Adrenal gland (tissue), 12 donors: ENCODE measurements around the gene CERK. TPM values are rescaled to one million over a fixed set of nuclear protein-coding genes. Genes with fewer than 3 reads are reported as not detected.
"Not testable (repeated sequence)": the region's sequence is repeated elsewhere in the genome, so short reads cannot be mapped to it uniquely, and the experiment has no call there.

Experiments used
- DNase-seq, 7 donors: peaks; one replicate each; pipeline ENCODE4 v3.0.0-alpha.2; 2019 to 2020
- H3K27ac ChIP-seq, 5 donors: fragments of 200-600 bp; sonication (generic) in 4 of 5; 1 replicate in 3 of 5; 2 replicates in 2 of 5; pipeline versions ENCODE4 v1.5.1 to v1.8.0; 2016 to 2020; ENCODE audit warnings: mild to moderate bottlenecking in 1 of 5
- H3K27me3 ChIP-seq: fragments of 200-600 bp; 2 replicates; pipeline ENCODE4 v1.8.0; 2021
- H3K36me3 ChIP-seq, 2 donors: fragments of 200-600 bp; replicated peaks in 1 of 2; 1 replicate in 1 of 2; 2 replicates in 1 of 2; pipeline versions ENCODE4 v1.5.1 to v1.8.0; 2018 to 2022
- H3K4me1 ChIP-seq, 2 donors: fragments of 200-600 bp; replicated peaks in 1 of 2; 1 replicate in 1 of 2; 2 replicates in 1 of 2; pipeline versions ENCODE4 v1.5.1 to v1.8.0; 2018 to 2021
- H3K4me3 ChIP-seq, 4 donors: fragments of 200-600 bp; sonication (generic) in 3 of 4; one replicate each; pipeline ENCODE4 v1.5.1; 2016 to 2018
- H3K9me3 ChIP-seq, 3 donors: fragments of 200-600 bp; sonication (generic) in 1 of 3; replicated peaks in 1 of 3; 1 replicate in 2 of 3; 2 replicates in 1 of 3; pipeline versions ENCODE4 v1.5.1 to v1.8.0; 2016 to 2021
- POLR2A ChIP-seq, 2 donors: fragments of 450-650 bp; IDR thresholded peaks; one replicate each; pipeline ENCODE4 v1.6.1; 2017; ENCODE audit warnings: antibody characterized with exemption in 2 of 2, mild to moderate bottlenecking in 2 of 2, moderate library complexity in 1 of 2
- WGBS, 4 donors: extraction: QIAGEN DNeasy Blood & Tissue Kit in 2 of 4; methylation state at CpG; one replicate each; pipeline versions ENCODE4 v1.1.5 to v1.1.7; 2013 to 2017; 5-methylcytosine and 5-hydroxymethylcytosine counted together
- intact Hi-C, 2 donors: fragments of 100-400 bp; cut with DNase I; formaldehyde crosslinking; loops; one replicate each; pipeline versions ENCODE4 v1.14.1 to v1.15.0; 2022 to 2023
- polyA plus RNA-seq, 3 donors: library from polyadenylated mRNA; stranded (reverse); fragments of 200-250 nt in 2 of 3; fragments of 350-450 nt in 1 of 3; fragmentation: Illumina TruSeq in 1 of 3; extraction: RNeasy Lipid Tissue Mini Kit (QIAGEN cat#74804) in 1 of 3; gene quantifications; one replicate each; pipeline ENCODE4 v1.2.3, GENCODE V29; 2013 to 2014
- total RNA-seq, 9 donors: library from RNA; depleted of rRNA in 4 of 9; stranded (reverse); fragments of >200 nt in 4 of 9; fragments of 120-200 nt in 1 of 9; fragmentation: NEBNext Ultra II Directional in 1 of 9; extraction: Animal tissue kit (Norgen Biotek cat#: 25700) in 1 of 9; gene quantifications; one replicate each; pipeline versions ENCODE4 v1.1.0 to v1.2.4, GENCODE V29; 2013 to 2023
- TF ChIP-seq, protein P1 (sequence below), 6 experiments: fragments of 450-650 bp in 4 of 6; fragments of 200-600 bp in 2 of 6; sonication (generic) in 1 of 6; IDR thresholded peaks; 1 replicate in 5 of 6; 2 replicates in 1 of 6; pipeline versions ENCODE4 v1.5.1 to v1.8.0; 2016 to 2021; ENCODE audit warnings: antibody characterized with exemption in 6 of 6, mild to moderate bottlenecking in 2 of 6, moderate library complexity in 1 of 6
- donor health status: healthy with polysubstance abuse.
- donor health status: Bipolar disorder and iron deficiency.
- donor health status: DM: yes; HTN: yes; CAD: no.
- donor health status: DM: no; HTN: no; CAD: no.
- donor health status: DM: no; HTN: no; CAD: no.
- donor health status: DM: yes; HTN: yes; CAD: no.

CERK gene
- total and polyA plus RNA-seq, 12 donors: 18.6 to 92.1 (median 41.5) TPM

DNA sequence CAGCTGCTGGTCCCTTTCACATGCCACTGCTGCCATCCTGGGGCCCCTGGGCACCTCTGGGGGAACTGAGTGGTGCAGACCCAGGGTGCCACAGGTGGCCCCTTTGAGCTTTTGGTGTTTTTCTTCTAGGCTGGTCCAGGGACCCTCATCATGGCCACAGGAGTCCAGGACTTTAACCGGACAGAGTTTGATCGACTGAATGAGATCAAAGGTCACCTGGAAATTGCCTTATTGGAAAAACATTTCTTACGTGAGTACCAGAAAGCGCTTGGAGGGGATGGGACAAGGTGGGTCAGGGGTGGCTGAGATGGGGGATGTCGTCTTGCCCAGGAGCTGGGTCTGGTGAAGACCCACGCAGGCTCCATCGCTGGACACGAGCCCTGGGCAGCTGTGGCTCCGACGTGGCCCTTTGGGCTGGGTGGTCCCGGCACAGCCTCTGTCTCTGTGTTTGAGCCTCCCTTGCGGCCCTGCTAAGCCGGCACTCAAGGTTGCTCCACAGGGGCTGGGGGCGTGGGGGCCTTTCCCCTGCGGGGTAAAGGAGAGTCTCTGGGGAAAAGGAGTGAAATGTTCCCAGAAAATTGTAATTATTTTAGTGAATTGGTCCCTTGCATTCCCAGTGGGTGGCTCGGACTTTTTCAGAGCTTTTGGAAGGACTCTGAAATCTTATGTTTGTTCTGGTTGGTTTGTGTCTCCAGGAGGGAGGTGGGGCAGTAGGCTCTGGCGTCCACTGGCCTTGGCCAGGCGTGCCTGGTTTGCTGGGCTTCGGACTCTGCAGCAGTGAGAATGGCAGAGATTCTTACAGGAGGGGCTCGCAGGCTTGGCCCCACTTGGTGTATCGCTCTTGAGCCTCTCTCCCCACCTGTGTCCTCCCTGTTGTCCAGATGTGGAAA, 100.1 kb downstream of the CERK start:
- H3K4me1 ChIP-seq: peaks cover 7 to 21% of the 10 kb centered on the region in 2 donors
- H3K4me3 ChIP-seq: no peak overlapping the region
- peak overlapping the region in 4 of 5 donors; percentile 13 to 84 (median 50) for H3K27ac ChIP-seq
- no peaks in the 10 kb centered on the region for H3K36me3 ChIP-seq
- WGBS, 4 donors: 78 to 85% (median 81%) methylated on average over 12 to 21 of the region's 21 CpGs
- TF ChIP-seq POLR2A (IDR thresholded peaks at IDR 0.05): no peak
- TF ChIP-seq, protein P1, sequence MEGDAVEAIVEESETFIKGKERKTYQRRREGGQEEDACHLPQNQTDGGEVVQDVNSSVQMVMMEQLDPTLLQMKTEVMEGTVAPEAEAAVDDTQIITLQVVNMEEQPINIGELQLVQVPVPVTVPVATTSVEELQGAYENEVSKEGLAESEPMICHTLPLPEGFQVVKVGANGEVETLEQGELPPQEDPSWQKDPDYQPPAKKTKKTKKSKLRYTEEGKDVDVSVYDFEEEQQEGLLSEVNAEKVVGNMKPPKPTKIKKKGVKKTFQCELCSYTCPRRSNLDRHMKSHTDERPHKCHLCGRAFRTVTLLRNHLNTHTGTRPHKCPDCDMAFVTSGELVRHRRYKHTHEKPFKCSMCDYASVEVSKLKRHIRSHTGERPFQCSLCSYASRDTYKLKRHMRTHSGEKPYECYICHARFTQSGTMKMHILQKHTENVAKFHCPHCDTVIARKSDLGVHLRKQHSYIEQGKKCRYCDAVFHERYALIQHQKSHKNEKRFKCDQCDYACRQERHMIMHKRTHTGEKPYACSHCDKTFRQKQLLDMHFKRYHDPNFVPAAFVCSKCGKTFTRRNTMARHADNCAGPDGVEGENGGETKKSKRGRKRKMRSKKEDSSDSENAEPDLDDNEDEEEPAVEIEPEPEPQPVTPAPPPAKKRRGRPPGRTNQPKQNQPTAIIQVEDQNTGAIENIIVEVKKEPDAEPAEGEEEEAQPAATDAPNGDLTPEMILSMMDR (IDR thresholded peaks at IDR 0.05): no peak
- intact Hi-C loops: no loop called here
- no peaks in the 10 kb centered on the region for H3K9me3 ChIP-seq
- no peaks in the 10 kb centered on the region for H3K27me3 ChIP-seq
- DNase-seq: peak in 3 of 7 donors; percentile 48 to 82 (median 60)

DNA sequence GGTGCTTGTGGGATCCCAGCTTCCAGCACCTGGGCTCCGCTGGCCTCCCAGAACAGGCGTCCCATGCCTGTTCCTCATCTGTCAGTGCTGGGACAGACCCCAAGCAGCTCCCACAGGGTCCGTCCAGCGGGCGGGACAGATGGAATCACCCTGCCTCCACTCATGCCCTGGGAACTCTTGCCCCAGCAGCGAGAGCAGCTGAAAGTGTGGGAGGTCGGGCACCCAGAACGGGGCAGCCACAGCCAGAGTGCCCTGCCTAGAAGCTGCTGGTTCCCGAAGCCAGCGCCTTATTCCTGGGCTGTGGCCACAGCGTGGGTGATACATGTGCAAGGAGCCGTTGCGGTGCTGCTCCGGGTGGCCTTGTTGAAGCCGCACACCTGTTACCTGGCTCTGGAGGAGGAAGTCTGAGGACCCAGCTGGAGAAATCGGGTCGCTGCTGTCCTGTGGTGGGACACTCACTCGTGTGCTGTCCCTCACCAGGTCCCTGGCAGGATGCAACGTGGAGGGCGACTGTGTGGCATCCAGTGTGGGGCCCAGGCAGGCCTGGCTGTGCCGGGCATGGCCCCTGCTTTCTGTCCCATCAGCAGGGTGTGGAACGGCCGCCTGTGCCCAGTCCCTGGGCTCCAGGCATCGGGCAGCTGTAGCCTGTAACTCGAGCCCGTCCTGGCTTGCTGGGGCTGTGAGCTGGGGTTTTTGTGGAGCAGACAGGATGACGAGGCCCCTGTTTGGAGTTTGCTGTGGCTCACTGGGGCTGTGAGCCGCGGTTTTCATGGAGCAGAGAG, 101.6 kb downstream of the CERK start:
- no peak for DNase-seq
- Histone ChIP-seq H3K36me3 (no peaks in the 10 kb centered on the region), H3K9me3 (no peaks in the 10 kb centered on the region), H3K27me3 (no peaks in the 10 kb centered on the region), H3K27ac (peak overlapping the region in 2 of 5 donors; percentile 21 to 58), H3K4me3 (no peak overlapping the region), H3K4me1 (peaks cover 7 to 21% of the 10 kb centered on the region in 2 donors)
- intact Hi-C loops: no loop called here
- WGBS, 4 donors: 77 to 94% (median 90%) methylated on average over 12 to 29 of the region's 29 CpGs
- TF ChIP-seq, protein P1 (IDR thresholded peaks at IDR 0.05): no peak
- no peak for TF ChIP-seq POLR2A (IDR thresholded peaks at IDR 0.05)

DNA sequence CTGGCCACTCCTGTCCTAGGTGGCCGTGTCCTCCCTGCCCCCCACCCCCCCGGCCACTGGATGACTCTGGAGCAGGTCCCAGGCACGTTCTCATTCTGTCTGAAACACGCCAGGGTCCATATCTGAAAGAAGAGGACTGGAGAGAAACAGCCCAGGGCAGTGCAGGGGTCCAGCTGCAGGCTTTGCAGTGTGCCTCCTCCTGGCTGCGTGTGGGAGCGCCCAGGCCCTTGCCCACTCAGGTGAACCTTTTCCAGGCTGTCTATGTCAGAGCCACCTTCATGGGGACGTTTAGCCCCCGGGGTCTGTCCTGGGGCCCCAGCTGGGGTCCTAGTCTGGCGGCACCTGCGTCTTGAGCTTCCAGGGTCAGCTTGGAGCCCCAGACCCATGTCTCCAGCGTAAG, 102.3 kb downstream of the CERK start:
- Histone ChIP-seq H3K36me3 (no peaks in the 10 kb centered on the region), H3K4me1 (peaks cover 7 to 21% of the 10 kb centered on the region in 2 donors), H3K27me3 (no peaks in the 10 kb centered on the region), H3K9me3 (no peaks in the 10 kb centered on the region), H3K27ac (peak overlapping the region in 2 of 5 donors; percentile 21 to 58), H3K4me3 (no peak overlapping the region)
- intact Hi-C loops: no loop called here
- WGBS, 4 donors: 69 to 90% (median 77%) methylated on average over 2 to 11 of the region's 11 CpGs
- no peak for TF ChIP-seq POLR2A (IDR thresholded peaks at IDR 0.05)
- TF ChIP-seq, protein P1 (IDR thresholded peaks at IDR 0.05): no peak
- DNase-seq: no peak

DNA sequence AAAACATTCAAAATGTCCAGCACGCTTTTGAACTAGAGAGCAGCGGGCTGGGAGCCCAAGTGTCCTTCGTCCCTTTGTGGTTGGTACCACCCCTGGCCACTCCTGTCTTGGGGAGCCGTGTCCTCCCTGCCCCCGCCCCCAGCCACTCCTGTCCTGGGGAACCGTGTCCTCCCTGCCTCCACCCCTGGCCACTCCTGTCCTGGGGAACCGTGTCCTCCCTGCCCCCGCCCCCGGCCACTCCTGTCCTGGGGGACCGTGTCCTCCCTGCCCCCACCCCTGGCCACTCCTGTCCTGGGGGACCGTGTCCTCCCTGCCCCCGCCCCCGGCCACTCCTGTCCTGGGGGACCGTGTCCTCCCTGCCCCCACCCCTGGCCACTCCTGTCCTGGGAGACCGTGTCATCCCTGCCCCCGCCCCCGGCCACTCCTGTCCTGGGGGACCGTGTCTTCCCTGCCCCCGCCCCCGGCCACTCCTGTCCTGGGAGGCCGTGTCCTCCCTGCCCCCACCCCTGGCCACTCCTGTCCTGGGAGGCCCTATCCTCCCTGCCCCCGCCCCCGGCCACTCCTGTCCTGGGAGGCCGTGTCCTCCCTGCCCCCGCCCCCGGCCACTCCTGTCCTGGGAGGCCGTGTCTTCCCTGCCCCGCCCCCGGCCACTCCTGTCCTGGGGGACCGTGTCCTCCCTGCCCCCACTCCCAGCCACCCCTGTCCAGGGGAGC, 102.9 kb downstream of the CERK start:
- H3K27me3 ChIP-seq, H3K36me3 ChIP-seq, H3K9me3 ChIP-seq, H3K4me3 ChIP-seq, intact Hi-C loops: not testable (repeated sequence)
- peaks cover 7 to 21% of the 10 kb centered on the region in 2 donors for H3K4me1 ChIP-seq
- peak overlapping the region in 2 of 5 donors; percentile 65 to 74 for H3K27ac ChIP-seq
- WGBS, 4 donors: 44 to 76% (median 57%) methylated on average over 9 to 29 of the region's 30 CpGs
- peak in 4 of 7 donors; percentile 55 to 77 (median 64) for DNase-seq

Other genes with a start within 250 kb of the CERK start
- gene CELSR1, start 200.6 kb downstream of the CERK start, total RNA-seq: 1 to 10 TPM in 8 of 9 donors, under 1 TPM in 1; 0.11 to 4.3 (median 2.3) TPM
- 1 to 10 TPM in 2 of 3 donors, under 1 TPM in 1; 0.71 to 3.1 (median 1.6) TPM for gene CELSR1, start 200.6 kb downstream of the CERK start, polyA plus RNA-seq
- gene GRAMD4, start 117.9 kb downstream of the CERK start, total RNA-seq: 100 to 1,000 TPM in 3 of 9 donors, 10 to 100 TPM in 6; 15.0 to 241 (median 80.5) TPM
- gene GRAMD4, start 117.9 kb downstream of the CERK start, polyA plus RNA-seq: 10 to 100 TPM; 18.4 to 93.7 (median 39.0) TPM
- 10 to 100 TPM; 14.8 to 44.2 (median 29.5) TPM for gene TBC1D22A, start 24.4 kb upstream of the CERK start, total RNA-seq
- 10 to 100 TPM; 11.5 to 17.4 (median 14.9) TPM for gene TBC1D22A, start 24.4 kb upstream of the CERK start, polyA plus RNA-seq